ENCODE data around the gene TRDMT1.

Gene TRDMT1

DNA sequence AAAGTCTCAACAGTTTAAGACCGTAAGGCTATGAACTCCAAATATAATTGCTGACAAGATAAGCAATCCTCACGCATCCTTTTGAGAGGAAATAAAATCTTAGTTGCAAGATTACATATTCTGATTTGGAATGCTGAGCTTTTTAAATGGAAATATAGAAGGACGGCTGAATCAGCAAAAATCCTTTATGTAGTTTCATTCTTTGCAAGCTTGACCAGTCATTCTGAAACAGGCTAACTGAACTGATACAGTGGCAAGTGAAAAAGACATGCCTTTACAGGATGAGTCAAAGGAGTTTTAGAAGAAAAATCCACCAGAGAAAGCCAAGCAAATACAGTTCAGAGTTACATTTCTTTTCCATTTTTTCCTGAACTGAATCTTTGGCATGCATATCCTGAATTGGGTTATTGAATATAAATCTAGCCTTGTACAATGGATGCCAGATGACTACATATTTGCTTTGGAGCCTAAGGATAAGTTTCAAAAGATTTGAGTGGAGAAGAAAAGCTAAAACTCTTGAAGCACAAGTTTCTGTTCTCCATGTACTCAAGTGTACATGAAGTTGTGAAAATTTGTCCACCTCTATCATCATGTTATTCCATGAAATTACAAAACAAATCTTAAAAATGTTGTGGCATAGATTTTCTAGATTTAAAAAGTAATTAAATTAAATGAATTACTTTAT is 30.9 kb upstream of the TRDMT1 start:
- Histone ChIP-seq H3K27ac (ENCODE audit: low read depth, low read length) (peak overlapping the region; percentile 100), H3K4me3 (ENCODE audit: low read depth in 1 of 5, low read length in 5 of 5) (peak overlapping the region; percentile 96 to 100 (median 100)), H3K4me1 (ENCODE audit: control insufficient read depth in 5 of 5, insufficient read depth in 5 of 5, low read length in 5 of 5) (peaks cover 11 to 66% (median 51%) of the 10 kb centered on the region in 5 donors), H3K36me3 (ENCODE audit: control insufficient read depth in 5 of 5, insufficient read depth in 5 of 5, low read length in 5 of 5) (peaks cover 50 to 74% (median 65%) of the 10 kb centered on the region in 5 donors), H3K9ac (ENCODE audit: low read length in 5 of 5) (peak overlapping the region; percentile 68 to 100 (median 97)), H3K27me3 (ENCODE audit: control insufficient read depth in 5 of 5, insufficient read depth in 4 of 5, low read length in 5 of 5) (no peaks in the 10 kb centered on the region), H3K9me3 (ENCODE audit: control insufficient read depth in 5 of 5, low read length in 5 of 5) (no peaks in the 10 kb centered on the region)

DNA sequence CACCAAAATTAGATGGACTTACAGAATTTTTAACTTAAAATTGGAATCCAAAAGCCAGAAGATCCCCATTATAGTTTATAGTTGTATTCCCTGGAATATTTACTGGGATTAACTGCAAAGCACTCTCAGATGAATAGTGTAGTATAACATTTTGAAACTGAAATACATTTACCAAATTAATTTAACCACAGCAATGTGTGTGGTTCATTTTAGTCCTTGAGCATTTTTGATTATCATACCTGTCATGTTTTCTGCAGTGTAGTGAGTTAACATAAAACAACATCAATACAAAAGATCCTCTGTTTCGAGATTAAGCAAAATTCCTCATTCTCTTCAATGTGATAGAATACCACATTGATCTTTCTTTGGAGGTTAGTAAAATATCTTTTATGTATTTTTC is 30.3 kb upstream of the TRDMT1 start:
- Histone ChIP-seq H3K27ac (ENCODE audit: low read depth, low read length) (peak overlapping the region; percentile 100), H3K9ac (ENCODE audit: low read length in 5 of 5) (peak overlapping the region; percentile 68 to 100 (median 97)), H3K9me3 (ENCODE audit: control insufficient read depth in 5 of 5, low read length in 5 of 5) (no peaks in the 10 kb centered on the region), H3K27me3 (ENCODE audit: control insufficient read depth in 5 of 5, insufficient read depth in 4 of 5, low read length in 5 of 5) (no peaks in the 10 kb centered on the region), H3K4me1 (ENCODE audit: control insufficient read depth in 5 of 5, insufficient read depth in 5 of 5, low read length in 5 of 5) (peaks cover 14 to 72% (median 58%) of the 10 kb centered on the region in 5 donors), H3K4me3 (ENCODE audit: low read depth in 1 of 5, low read length in 5 of 5) (peak overlapping the region; percentile 96 to 100 (median 100)), H3K36me3 (ENCODE audit: control insufficient read depth in 5 of 5, insufficient read depth in 5 of 5, low read length in 5 of 5) (peaks cover 44 to 69% (median 61%) of the 10 kb centered on the region in 5 donors)

DNA sequence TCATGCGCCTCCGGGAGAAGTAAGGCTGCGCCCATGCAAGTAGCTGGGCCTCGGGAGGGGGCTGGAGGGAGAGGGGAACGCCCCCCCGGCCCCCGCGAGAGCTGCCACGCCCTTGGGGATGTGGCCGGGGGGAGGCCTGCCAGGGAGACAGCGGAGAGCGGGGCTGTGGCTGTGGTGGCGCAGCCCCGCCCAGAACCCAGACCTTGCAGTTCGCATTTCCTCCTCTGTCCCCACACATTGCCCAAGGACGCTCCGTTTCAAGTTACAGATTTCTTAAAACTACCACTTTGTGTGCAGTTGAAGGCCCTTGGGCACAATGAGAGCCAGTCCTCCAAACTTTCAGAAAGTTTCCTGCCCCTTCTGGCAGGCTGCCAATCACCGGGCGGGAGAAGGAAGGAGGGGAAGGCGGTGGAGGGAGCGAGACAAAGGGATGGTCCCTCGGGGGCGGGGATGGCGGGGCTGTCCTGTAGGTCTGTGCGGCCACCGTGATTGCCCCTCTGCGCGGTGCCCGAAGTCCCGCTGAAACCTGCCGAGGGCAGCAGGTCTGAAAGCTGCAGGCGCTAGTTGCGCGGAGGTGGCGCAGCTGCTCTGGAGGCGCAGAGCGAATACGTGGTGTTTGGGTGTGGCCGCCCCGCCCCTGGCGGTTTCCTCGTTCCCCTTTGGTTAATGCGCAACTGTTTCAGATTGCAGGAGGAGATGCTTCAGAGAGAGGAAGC is 28.7 kb upstream of the TRDMT1 start:
- Histone ChIP-seq H3K9me3 (ENCODE audit: control insufficient read depth in 5 of 5, low read length in 5 of 5) (no peaks in the 10 kb centered on the region), H3K27me3 (ENCODE audit: control insufficient read depth in 5 of 5, insufficient read depth in 4 of 5, low read length in 5 of 5) (no peaks in the 10 kb centered on the region), H3K36me3 (ENCODE audit: control insufficient read depth in 5 of 5, insufficient read depth in 5 of 5, low read length in 5 of 5) (peaks cover 28 to 54% (median 44%) of the 10 kb centered on the region in 5 donors), H3K27ac (ENCODE audit: low read depth, low read length) (peak overlapping the region; percentile 100), H3K4me3 (ENCODE audit: low read depth in 1 of 5, low read length in 5 of 5) (peak overlapping the region; percentile 96 to 100 (median 100)), H3K9ac (ENCODE audit: low read length in 5 of 5) (peak overlapping the region; percentile 79 to 100 (median 97)), H3K4me1 (ENCODE audit: control insufficient read depth in 5 of 5, insufficient read depth in 5 of 5, low read length in 5 of 5) (peaks cover 16 to 66% (median 60%) of the 10 kb centered on the region in 5 donors)

DNA sequence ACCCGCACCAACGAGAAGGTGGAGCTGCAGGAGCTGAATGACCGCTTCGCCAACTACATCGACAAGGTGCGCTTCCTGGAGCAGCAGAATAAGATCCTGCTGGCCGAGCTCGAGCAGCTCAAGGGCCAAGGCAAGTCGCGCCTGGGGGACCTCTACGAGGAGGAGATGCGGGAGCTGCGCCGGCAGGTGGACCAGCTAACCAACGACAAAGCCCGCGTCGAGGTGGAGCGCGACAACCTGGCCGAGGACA is 28.2 kb upstream of the TRDMT1 start:
- Histone ChIP-seq H3K27ac (ENCODE audit: low read depth, low read length) (peak overlapping the region; percentile 100), H3K4me3 (ENCODE audit: low read depth in 1 of 5, low read length in 5 of 5) (peak overlapping the region; percentile 96 to 100 (median 100)), H3K27me3 (ENCODE audit: control insufficient read depth in 5 of 5, insufficient read depth in 4 of 5, low read length in 5 of 5) (no peaks in the 10 kb centered on the region), H3K9ac (ENCODE audit: low read length in 5 of 5) (peak overlapping the region; percentile 79 to 100 (median 97)), H3K36me3 (ENCODE audit: control insufficient read depth in 5 of 5, insufficient read depth in 5 of 5, low read length in 5 of 5) (peaks cover 23 to 49% (median 39%) of the 10 kb centered on the region in 5 donors), H3K9me3 (ENCODE audit: control insufficient read depth in 5 of 5, low read length in 5 of 5) (no peaks in the 10 kb centered on the region), H3K4me1 (ENCODE audit: control insufficient read depth in 5 of 5, insufficient read depth in 5 of 5, low read length in 5 of 5) (peaks cover 16 to 61% (median 56%) of the 10 kb centered on the region in 5 donors)

DNA sequence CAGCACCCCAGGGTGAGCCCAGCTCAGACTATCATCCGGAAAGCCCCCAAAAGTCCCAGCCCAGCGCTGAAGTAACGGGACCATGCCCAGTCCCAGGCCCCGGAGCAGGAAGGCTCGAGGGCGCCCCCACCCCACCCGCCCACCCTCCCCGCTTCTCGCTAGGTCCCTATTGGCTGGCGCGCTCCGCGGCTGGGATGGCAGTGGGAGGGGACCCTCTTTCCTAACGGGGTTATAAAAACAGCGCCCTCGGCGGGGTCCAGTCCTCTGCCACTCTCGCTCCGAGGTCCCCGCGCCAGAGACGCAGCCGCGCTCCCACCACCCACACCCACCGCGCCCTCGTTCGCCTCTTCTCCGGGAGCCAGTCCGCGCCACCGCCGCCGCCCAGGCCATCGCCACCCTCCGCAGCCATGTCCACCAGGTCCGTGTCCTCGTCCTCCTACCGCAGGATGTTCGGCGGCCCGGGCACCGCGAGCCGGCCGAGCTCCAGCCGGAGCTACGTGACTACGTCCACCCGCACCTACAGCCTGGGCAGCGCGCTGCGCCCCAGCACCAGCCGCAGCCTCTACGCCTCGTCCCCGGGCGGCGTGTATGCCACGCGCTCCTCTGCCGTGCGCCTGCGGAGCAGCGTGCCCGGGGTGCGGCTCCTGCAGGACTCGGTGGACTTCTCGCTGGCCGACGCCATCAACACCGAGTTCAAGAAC is 27.7 kb upstream of the TRDMT1 start:
- Histone ChIP-seq H3K27me3 (ENCODE audit: control insufficient read depth in 5 of 5, insufficient read depth in 4 of 5, low read length in 5 of 5) (no peaks in the 10 kb centered on the region), H3K36me3 (ENCODE audit: control insufficient read depth in 5 of 5, insufficient read depth in 5 of 5, low read length in 5 of 5) (peaks cover 23 to 44% (median 34%) of the 10 kb centered on the region in 5 donors), H3K4me1 (ENCODE audit: control insufficient read depth in 5 of 5, insufficient read depth in 5 of 5, low read length in 5 of 5) (peaks cover 16 to 56% (median 51%) of the 10 kb centered on the region in 5 donors), H3K9me3 (ENCODE audit: control insufficient read depth in 5 of 5, low read length in 5 of 5) (no peaks in the 10 kb centered on the region), H3K4me3 (ENCODE audit: low read depth in 1 of 5, low read length in 5 of 5) (peak overlapping the region; percentile 96 to 100 (median 100)), H3K27ac (ENCODE audit: low read depth, low read length) (peak overlapping the region; percentile 100), H3K9ac (ENCODE audit: low read length in 5 of 5) (peak overlapping the region; percentile 81 to 100 (median 97))

DNA sequence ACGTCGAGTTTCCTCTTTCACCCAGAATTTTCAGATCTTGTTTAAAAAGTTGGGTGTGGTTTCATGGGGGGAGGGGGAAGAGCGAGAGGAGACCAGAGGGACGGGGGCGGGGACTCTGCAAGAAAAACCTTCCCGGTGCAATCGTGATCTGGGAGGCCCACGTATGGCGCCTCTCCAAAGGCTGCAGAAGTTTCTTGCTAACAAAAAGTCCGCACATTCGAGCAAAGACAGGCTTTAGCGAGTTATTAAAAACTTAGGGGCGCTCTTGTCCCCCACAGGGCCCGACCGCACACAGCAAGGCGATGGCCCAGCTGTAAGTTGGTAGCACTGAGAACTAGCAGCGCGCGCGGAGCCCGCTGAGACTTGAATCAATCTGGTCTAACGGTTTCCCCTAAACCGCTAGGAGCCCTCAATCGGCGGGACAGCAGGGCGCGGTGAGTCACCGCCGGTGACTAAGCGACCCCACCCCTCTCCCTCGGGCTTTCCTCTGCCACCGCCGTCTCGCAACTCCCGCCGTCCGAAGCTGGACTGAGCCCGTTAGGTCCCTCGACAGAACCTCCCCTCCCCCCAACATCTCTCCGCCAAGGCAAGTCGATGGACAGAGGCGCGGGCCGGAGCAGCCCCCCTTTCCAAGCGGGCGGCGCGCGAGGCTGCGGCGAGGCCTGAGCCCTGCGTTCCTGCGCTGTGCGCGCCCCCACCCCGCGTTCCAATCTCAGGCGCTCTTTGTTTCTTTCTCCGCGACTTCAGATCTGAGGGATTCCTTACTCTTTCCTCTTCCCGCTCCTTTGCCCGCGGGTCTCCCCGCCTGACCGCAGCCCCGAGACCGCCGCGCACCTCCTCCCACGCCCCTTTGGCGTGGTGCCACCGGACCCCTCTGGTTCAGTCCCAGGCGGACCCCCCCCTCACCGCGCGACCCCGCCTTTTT is 26.9 kb upstream of the TRDMT1 start, which contains the start of gene VIM:
Gene VIM, plus strand, starts transcription at position 151 of the 925 bp plus-strand sequence. CDS start 1,182 bp downstream, outside the sequence.
- peak within 1 kb of the TSS; percentile 81 to 100 (median 100) for H3K4me3 ChIP-seq (ENCODE audit: low read depth in 1 of 5, low read length in 5 of 5)
- no peaks in the 10 kb centered on the region for H3K9me3 ChIP-seq (ENCODE audit: control insufficient read depth in 5 of 5, low read length in 5 of 5)
- peak within 1 kb of the TSS; percentile 100 for H3K27ac ChIP-seq (ENCODE audit: low read depth, low read length)
- H3K4me1 ChIP-seq (ENCODE audit: control insufficient read depth in 5 of 5, insufficient read depth in 5 of 5, low read length in 5 of 5), result peaks cover 14 to 48% (median 43%) of the 10 kb centered on the region in 5 donors
- H3K27me3 ChIP-seq (ENCODE audit: control insufficient read depth in 5 of 5, insufficient read depth in 4 of 5, low read length in 5 of 5), result no peaks in the 10 kb centered on the region
- peaks cover 21 to 36% (median 26%) of the 10 kb centered on the region in 5 donors for H3K36me3 ChIP-seq (ENCODE audit: control insufficient read depth in 5 of 5, insufficient read depth in 5 of 5, low read length in 5 of 5)
- H3K9ac ChIP-seq (ENCODE audit: low read length in 5 of 5), result peak within 1 kb of the TSS; percentile 81 to 100 (median 97)

DNA sequence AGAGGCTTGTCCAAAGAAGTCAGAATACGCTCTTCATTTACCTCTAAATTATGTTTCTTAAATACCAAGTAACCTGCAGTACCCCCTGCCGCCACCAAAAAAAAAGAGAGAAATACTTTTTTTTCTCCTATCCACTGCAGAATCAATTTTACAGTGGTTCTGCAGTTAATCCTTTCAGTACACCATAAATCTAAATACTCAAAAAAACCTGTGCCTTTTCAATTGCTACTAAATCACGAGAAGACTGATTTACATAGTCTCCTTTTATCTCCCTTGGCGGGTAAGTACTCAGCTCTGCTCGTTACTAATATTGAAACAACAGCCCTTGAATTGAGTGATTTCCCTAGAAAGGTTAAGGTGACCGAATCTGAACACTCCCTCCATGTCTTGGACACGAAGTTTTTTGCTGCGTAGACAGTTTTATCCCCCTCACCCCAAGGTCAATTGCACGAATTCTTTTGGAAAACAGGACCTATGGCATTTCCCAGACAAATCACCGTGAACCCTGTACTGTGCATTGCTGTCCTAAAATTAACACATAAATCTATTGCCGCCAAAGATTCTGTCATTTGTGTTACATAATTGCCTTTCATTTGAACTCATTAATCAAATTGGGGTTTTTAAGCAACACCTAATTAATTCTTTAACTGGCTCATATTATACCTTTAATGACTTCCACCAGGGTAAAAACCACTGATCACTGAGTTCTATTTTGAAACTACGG is 26.1 kb upstream of the TRDMT1 start:
- Histone ChIP-seq H3K27ac (ENCODE audit: low read depth, low read length) (peak overlapping the region; percentile 100), H3K4me1 (ENCODE audit: control insufficient read depth in 5 of 5, insufficient read depth in 5 of 5, low read length in 5 of 5) (peaks cover 10 to 40% (median 34%) of the 10 kb centered on the region in 5 donors), H3K9ac (ENCODE audit: low read length in 5 of 5) (peak overlapping the region; percentile 53 to 99 (median 93)), H3K27me3 (ENCODE audit: control insufficient read depth in 5 of 5, insufficient read depth in 4 of 5, low read length in 5 of 5) (no peaks in the 10 kb centered on the region), H3K4me3 (ENCODE audit: low read depth in 1 of 5, low read length in 5 of 5) (peak overlapping the region; percentile 67 to 100 (median 84)), H3K36me3 (ENCODE audit: control insufficient read depth in 5 of 5, insufficient read depth in 5 of 5, low read length in 5 of 5) (peaks cover 14 to 28% (median 23%) of the 10 kb centered on the region in 5 donors), H3K9me3 (ENCODE audit: control insufficient read depth in 5 of 5, low read length in 5 of 5) (no peaks in the 10 kb centered on the region)

DNA sequence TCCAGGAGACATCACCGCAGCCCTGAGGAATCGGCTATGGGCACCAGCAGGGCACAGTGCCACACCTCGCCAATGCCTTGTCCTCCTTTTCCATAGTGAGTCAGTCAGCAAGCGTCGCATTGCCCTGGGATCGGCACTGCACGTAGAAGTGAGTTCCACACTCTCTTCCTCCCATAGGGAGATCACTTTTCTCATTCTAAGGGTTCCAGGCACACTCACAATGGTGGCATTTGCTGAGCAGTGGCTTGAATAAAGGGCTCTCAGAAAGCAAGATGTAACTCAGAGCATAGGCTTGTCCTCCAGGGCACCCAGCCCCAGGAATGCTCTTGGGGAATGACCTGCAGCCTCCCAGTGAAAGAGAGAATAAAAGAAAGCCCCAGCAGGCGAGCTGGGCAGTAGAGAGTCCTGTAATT is 25.4 kb upstream of the TRDMT1 start:
- H3K4me1 ChIP-seq (ENCODE audit: control insufficient read depth in 5 of 5, insufficient read depth in 5 of 5, low read length in 5 of 5), result peaks cover 10 to 33% (median 28%) of the 10 kb centered on the region in 5 donors
- H3K27ac ChIP-seq (ENCODE audit: low read depth, low read length), result peak overlapping the region; percentile 100
- H3K36me3 ChIP-seq (ENCODE audit: control insufficient read depth in 5 of 5, insufficient read depth in 5 of 5, low read length in 5 of 5), result peaks cover 9 to 22% (median 17%) of the 10 kb centered on the region in 5 donors
- peak overlapping the region in 4 of 5 donors; percentile 53 to 99 (median 94) for H3K9ac ChIP-seq (ENCODE audit: low read length in 5 of 5)
- no peaks in the 10 kb centered on the region for H3K27me3 ChIP-seq (ENCODE audit: control insufficient read depth in 5 of 5, insufficient read depth in 4 of 5, low read length in 5 of 5)
- peak overlapping the region; percentile 67 to 100 (median 84) for H3K4me3 ChIP-seq (ENCODE audit: low read depth in 1 of 5, low read length in 5 of 5)
- H3K9me3 ChIP-seq (ENCODE audit: control insufficient read depth in 5 of 5, low read length in 5 of 5), result no peaks in the 10 kb centered on the region

Measured in subcutaneous abdominal adipose tissue (tissue), 5 donors.